C4-2B (cell line): ENCODE data around the gene ZNF581.

ENCODE experiments used
- ZFX ChIP-seq: fragments of 450-650 bp; IDR thresholded peaks from 2 replicates; pipeline ENCODE4 v1.6.1; 2017
- TF ChIP-seq, protein P1 (sequence below): fragments of 450-650 bp; conservative IDR thresholded peaks from 2 replicates; pipeline ENCODE4 v1.5.1; 2017; ENCODE audit warnings: mild to moderate bottlenecking

DNA sequence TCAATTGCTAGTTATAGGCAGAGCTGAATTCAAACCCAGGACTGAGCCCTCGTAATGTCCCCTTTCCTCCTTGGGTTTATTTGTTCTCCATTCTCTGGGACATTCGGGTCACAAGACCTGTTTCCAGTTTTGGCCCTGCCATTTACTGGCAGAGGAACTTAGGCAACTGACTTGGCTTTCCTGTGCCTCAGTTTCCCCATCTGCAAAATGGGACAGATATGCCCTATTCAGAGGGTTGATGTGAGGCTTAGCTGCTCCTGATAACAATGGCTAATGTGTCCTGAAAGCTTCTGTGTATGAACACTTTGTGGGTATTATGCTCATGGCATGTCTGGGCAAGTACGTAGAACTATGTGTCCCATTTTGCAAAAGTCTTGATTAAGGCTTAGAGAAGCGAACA is 42.4 kb upstream of the ZNF581 start:
- TF ChIP-seq, protein P1, sequence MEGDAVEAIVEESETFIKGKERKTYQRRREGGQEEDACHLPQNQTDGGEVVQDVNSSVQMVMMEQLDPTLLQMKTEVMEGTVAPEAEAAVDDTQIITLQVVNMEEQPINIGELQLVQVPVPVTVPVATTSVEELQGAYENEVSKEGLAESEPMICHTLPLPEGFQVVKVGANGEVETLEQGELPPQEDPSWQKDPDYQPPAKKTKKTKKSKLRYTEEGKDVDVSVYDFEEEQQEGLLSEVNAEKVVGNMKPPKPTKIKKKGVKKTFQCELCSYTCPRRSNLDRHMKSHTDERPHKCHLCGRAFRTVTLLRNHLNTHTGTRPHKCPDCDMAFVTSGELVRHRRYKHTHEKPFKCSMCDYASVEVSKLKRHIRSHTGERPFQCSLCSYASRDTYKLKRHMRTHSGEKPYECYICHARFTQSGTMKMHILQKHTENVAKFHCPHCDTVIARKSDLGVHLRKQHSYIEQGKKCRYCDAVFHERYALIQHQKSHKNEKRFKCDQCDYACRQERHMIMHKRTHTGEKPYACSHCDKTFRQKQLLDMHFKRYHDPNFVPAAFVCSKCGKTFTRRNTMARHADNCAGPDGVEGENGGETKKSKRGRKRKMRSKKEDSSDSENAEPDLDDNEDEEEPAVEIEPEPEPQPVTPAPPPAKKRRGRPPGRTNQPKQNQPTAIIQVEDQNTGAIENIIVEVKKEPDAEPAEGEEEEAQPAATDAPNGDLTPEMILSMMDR, result no peak
- no peak for TF ChIP-seq ZFX
